KMS-11 (cell line): ENCODE measurements around the gene TMEM252.

Experiments used
- H2AFZ ChIP-seq: fragments of 200-600 bp; sonication (generic); 2 replicates; pipeline ENCODE4 v1.6.1; 2016; ENCODE audit warnings: antibody characterized with exemption, mixed run types, low read depth
- H3K27ac ChIP-seq: fragments of 200-600 bp; sonication (generic); 2 replicates; pipeline ENCODE4 v1.6.1; 2016; ENCODE audit warnings: mild to moderate bottlenecking, mixed run types
- H3K27me3 ChIP-seq: fragments of 200-600 bp; sonication (generic); 2 replicates; pipeline ENCODE4 v1.6.1; 2017; ENCODE audit warnings: mild to moderate bottlenecking, low read depth, mixed run types, moderate library complexity; ENCODE audit not compliant: insufficient read depth
- H3K36me3 ChIP-seq: fragments of 200-600 bp; sonication (generic); 2 replicates; pipeline ENCODE4 v1.6.1; 2017; ENCODE audit warnings: mild to moderate bottlenecking, mixed run types; ENCODE audit not compliant: insufficient read depth
- H3K4me1 ChIP-seq: fragments of 200-600 bp; sonication (generic); 2 replicates; pipeline ENCODE4 v1.6.1; 2016; ENCODE audit warnings: mild to moderate bottlenecking, low read depth, mixed run types; ENCODE audit not compliant: poor library complexity, severe bottlenecking
- H3K4me2 ChIP-seq: fragments of 200-600 bp; sonication (generic); 2 replicates; pipeline ENCODE4 v1.7.0; 2016; ENCODE audit warnings: mild to moderate bottlenecking, mixed run types
- H3K4me3 ChIP-seq: fragments of 200-600 bp; sonication (generic); IDR thresholded peaks from 2 replicates; pipeline ENCODE4 v1.6.1; 2017; ENCODE audit warnings: low read depth, low read length, mixed read lengths; ENCODE audit not compliant: insufficient read depth
- H3K79me2 ChIP-seq: fragments of 200-600 bp; sonication (generic); 2 replicates; pipeline ENCODE4 v1.6.1; 2016; ENCODE audit warnings: low read depth, mixed run types; ENCODE audit not compliant: insufficient read depth
- H3K9ac ChIP-seq: fragments of 200-600 bp; sonication (generic); 2 replicates; pipeline ENCODE4 v1.6.1; 2016; ENCODE audit warnings: mild to moderate bottlenecking, mixed run types
- H4K20me1 ChIP-seq: fragments of 200-600 bp; sonication (generic); 2 replicates; pipeline ENCODE4 v1.6.1; 2016; ENCODE audit warnings: mild to moderate bottlenecking, mixed run types; ENCODE audit not compliant: insufficient read depth
- CTCF ChIP-seq: fragments of 200-600 bp; sonication (generic); conservative IDR thresholded peaks from 2 replicates; pipeline ENCODE4 v1.6.1; 2017; ENCODE audit warnings: low read depth, mild to moderate bottlenecking, antibody characterized with exemption, low read length, moderate library complexity, mixed read lengths

Gene TMEM252

GRCh38 chr9:68562461-68562860 is 21.8 kb upstream of the TMEM252 start:
- H3K79me2 ChIP-seq = no peaks in the 10 kb centered on the region
- H2AFZ ChIP-seq = no peak overlapping the region
- H3K36me3 ChIP-seq = no peaks in the 10 kb centered on the region
- H3K4me2 ChIP-seq = no peak overlapping the region
- no peaks in the 10 kb centered on the region for H4K20me1 ChIP-seq
- H3K27me3 ChIP-seq = no peaks in the 10 kb centered on the region
- no peak overlapping the region for H3K9ac ChIP-seq
- H3K27ac ChIP-seq = no peak overlapping the region
- H3K4me1 ChIP-seq = no peaks in the 10 kb centered on the region
- no peak overlapping the region for H3K4me3 ChIP-seq
- no peak for TF ChIP-seq CTCF

- Histone ChIP-seq H3K79me2 (no peaks in the 10 kb centered on the region), H3K4me3 (no peak overlapping the region), H3K36me3 (no peaks in the 10 kb centered on the region), H3K27ac (no peak overlapping the region), H3K27me3 (no peaks in the 10 kb centered on the region), H2AFZ (no peak overlapping the region), H3K4me1 (no peaks in the 10 kb centered on the region), H4K20me1 (no peaks in the 10 kb centered on the region), H3K4me2 (no peak overlapping the region), H3K9ac (no peak overlapping the region)
- TF ChIP-seq CTCF = peak; percentile 69
These were observed 19.6 kb upstream of the TMEM252 start for GRCh38 chr9:68560071-68560844.

GRCh38 chr9:68558545-68558944 is 17.9 kb upstream of the TMEM252 start:
- no peaks in the 10 kb centered on the region for H4K20me1 ChIP-seq
- no peak overlapping the region for H3K4me2 ChIP-seq
- no peak for TF ChIP-seq CTCF
- no peaks in the 10 kb centered on the region for H3K27me3 ChIP-seq
- no peaks in the 10 kb centered on the region for H3K79me2 ChIP-seq
- no peak overlapping the region for H3K27ac ChIP-seq
- no peak overlapping the region for H2AFZ ChIP-seq
- no peak overlapping the region for H3K4me3 ChIP-seq
- H3K4me1 ChIP-seq = no peaks in the 10 kb centered on the region
- no peak overlapping the region for H3K9ac ChIP-seq
- H3K36me3 ChIP-seq = no peaks in the 10 kb centered on the region

- no peak overlapping the region for H3K4me2 ChIP-seq
- H4K20me1 ChIP-seq = no peaks in the 10 kb centered on the region
- H3K4me3 ChIP-seq = no peak overlapping the region
- no peaks in the 10 kb centered on the region for H3K27me3 ChIP-seq
- no peaks in the 10 kb centered on the region for H3K79me2 ChIP-seq
- H3K36me3 ChIP-seq = no peaks in the 10 kb centered on the region
- no peak overlapping the region for H3K9ac ChIP-seq
- H2AFZ ChIP-seq = no peak overlapping the region
- no peaks in the 10 kb centered on the region for H3K4me1 ChIP-seq
- no peak overlapping the region for H3K27ac ChIP-seq
- no peak for TF ChIP-seq CTCF
These were observed 14.9 kb upstream of the TMEM252 start for GRCh38 chr9:68555437-68556150.
